GM23338 (cell line): ENCODE measurements around the gene MICAL3.

Experiments used
- CREB1 ChIP-seq: fragments of 250-450 bp; sonication (Bioruptor Pico); IDR thresholded peaks from 2 replicates; pipeline ENCODE4 v1.5.0; 2020; ENCODE audit warnings: low read depth, mild to moderate bottlenecking, moderate library complexity
- EZH2 ChIP-seq: fragments of 200-600 bp; sonication (generic); IDR thresholded peaks from one replicate; pipeline ENCODE4 v1.8.0; 2017; ENCODE audit warnings: antibody characterized with exemption, mild to moderate bottlenecking, low read depth; ENCODE audit not compliant: unreplicated experiment
- EZH2phosphoT487 ChIP-seq: fragments of 200-600 bp; sonication (generic); IDR thresholded peaks from one replicate; pipeline ENCODE4 v1.8.1; 2018; ENCODE audit warnings: antibody characterized with exemption; ENCODE audit not compliant: unreplicated experiment
- JUNB ChIP-seq: IDR thresholded peaks from one replicate; pipeline ENCODE4 v1.6.1; 2016; ENCODE audit warnings: antibody characterized with exemption; ENCODE audit not compliant: unreplicated experiment
- NANOG ChIP-seq: IDR thresholded peaks from 2 replicates; pipeline ENCODE4 v1.6.1; 2016; ENCODE audit warnings: antibody characterized with exemption, borderline replicate concordance
- POLR2AphosphoS5 ChIP-seq: IDR thresholded peaks from 2 replicates; pipeline ENCODE4 v1.6.1; 2016; ENCODE audit warnings: antibody characterized with exemption, low read depth
- STAT1 ChIP-seq: IDR thresholded peaks from one replicate; pipeline ENCODE4 v1.6.1; 2016; ENCODE audit warnings: antibody characterized with exemption; ENCODE audit not compliant: unreplicated experiment
- ZNF114 ChIP-seq: fragments of 250-450 bp; sonication (Bioruptor Pico); IDR thresholded peaks from 2 replicates; pipeline ENCODE4 v1.5.0; 2020; ENCODE audit warnings: mild to moderate bottlenecking, moderate library complexity
- ZNF331 ChIP-seq: fragments of 250-450 bp; sonication (Bioruptor Pico); IDR thresholded peaks from 2 replicates; pipeline ENCODE4 v1.5.0; 2020; ENCODE audit warnings: low read depth, mild to moderate bottlenecking, moderate library complexity
- TF ChIP-seq, protein P1 (sequence below), 2 experiments: fragments of 200-600 bp in 1 of 2; sonication (generic) in 1 of 2; conservative IDR thresholded peaks; 2 replicates each; pipeline versions ENCODE4 v1.5.1 to v1.6.1; 2016 to 2017; ENCODE audit warnings: antibody characterized with exemption in 2 of 2, low read depth in 2 of 2, mild to moderate bottlenecking in 2 of 2, moderate library complexity in 1 of 2
- TF ChIP-seq, protein P2 (sequence below): IDR thresholded peaks from one replicate; pipeline ENCODE4 v1.6.1; 2018; ENCODE audit warnings: antibody characterized with exemption; ENCODE audit not compliant: unreplicated experiment
- TF ChIP-seq, protein P3 (sequence below): IDR thresholded peaks from 2 replicates; pipeline ENCODE4 v1.6.1; 2016; ENCODE audit warnings: antibody characterized with exemption
- TF ChIP-seq, protein P4 (sequence below): fragments of 250-450 bp; sonication (Bioruptor Pico); IDR thresholded peaks from 2 replicates; pipeline ENCODE4 v1.5.0; 2020; ENCODE audit warnings: mild to moderate bottlenecking, moderate library complexity

GRCh38 chr22:17954200-17954859 is 70.0 kb downstream of the MICAL3 start:
- no peak for TF ChIP-seq EZH2
- TF ChIP-seq, protein P1, sequence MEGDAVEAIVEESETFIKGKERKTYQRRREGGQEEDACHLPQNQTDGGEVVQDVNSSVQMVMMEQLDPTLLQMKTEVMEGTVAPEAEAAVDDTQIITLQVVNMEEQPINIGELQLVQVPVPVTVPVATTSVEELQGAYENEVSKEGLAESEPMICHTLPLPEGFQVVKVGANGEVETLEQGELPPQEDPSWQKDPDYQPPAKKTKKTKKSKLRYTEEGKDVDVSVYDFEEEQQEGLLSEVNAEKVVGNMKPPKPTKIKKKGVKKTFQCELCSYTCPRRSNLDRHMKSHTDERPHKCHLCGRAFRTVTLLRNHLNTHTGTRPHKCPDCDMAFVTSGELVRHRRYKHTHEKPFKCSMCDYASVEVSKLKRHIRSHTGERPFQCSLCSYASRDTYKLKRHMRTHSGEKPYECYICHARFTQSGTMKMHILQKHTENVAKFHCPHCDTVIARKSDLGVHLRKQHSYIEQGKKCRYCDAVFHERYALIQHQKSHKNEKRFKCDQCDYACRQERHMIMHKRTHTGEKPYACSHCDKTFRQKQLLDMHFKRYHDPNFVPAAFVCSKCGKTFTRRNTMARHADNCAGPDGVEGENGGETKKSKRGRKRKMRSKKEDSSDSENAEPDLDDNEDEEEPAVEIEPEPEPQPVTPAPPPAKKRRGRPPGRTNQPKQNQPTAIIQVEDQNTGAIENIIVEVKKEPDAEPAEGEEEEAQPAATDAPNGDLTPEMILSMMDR (conservative IDR thresholded peaks at IDR 0.05; ENCODE audit: low read depth in 2 of 2), result no peak
- TF ChIP-seq, protein P2, sequence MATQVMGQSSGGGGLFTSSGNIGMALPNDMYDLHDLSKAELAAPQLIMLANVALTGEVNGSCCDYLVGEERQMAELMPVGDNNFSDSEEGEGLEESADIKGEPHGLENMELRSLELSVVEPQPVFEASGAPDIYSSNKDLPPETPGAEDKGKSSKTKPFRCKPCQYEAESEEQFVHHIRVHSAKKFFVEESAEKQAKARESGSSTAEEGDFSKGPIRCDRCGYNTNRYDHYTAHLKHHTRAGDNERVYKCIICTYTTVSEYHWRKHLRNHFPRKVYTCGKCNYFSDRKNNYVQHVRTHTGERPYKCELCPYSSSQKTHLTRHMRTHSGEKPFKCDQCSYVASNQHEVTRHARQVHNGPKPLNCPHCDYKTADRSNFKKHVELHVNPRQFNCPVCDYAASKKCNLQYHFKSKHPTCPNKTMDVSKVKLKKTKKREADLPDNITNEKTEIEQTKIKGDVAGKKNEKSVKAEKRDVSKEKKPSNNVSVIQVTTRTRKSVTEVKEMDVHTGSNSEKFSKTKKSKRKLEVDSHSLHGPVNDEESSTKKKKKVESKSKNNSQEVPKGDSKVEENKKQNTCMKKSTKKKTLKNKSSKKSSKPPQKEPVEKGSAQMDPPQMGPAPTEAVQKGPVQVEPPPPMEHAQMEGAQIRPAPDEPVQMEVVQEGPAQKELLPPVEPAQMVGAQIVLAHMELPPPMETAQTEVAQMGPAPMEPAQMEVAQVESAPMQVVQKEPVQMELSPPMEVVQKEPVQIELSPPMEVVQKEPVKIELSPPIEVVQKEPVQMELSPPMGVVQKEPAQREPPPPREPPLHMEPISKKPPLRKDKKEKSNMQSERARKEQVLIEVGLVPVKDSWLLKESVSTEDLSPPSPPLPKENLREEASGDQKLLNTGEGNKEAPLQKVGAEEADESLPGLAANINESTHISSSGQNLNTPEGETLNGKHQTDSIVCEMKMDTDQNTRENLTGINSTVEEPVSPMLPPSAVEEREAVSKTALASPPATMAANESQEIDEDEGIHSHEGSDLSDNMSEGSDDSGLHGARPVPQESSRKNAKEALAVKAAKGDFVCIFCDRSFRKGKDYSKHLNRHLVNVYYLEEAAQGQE, result no peak
- TF ChIP-seq POLR2AphosphoS5, result no peak
- no peak for TF ChIP-seq EZH2phosphoT487
- TF ChIP-seq, protein P3, sequence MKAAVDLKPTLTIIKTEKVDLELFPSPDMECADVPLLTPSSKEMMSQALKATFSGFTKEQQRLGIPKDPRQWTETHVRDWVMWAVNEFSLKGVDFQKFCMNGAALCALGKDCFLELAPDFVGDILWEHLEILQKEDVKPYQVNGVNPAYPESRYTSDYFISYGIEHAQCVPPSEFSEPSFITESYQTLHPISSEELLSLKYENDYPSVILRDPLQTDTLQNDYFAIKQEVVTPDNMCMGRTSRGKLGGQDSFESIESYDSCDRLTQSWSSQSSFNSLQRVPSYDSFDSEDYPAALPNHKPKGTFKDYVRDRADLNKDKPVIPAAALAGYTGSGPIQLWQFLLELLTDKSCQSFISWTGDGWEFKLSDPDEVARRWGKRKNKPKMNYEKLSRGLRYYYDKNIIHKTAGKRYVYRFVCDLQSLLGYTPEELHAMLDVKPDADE, result no peak
- TF ChIP-seq STAT1, result no peak
- TF ChIP-seq CREB1, result no peak
- TF ChIP-seq ZNF331 (CRISPR knock-in tag), result no peak
- no peak for TF ChIP-seq ZNF114 (CRISPR knock-in tag)
- TF ChIP-seq NANOG, result no peak
- no peak for TF ChIP-seq JUNB
- TF ChIP-seq, protein P4, sequence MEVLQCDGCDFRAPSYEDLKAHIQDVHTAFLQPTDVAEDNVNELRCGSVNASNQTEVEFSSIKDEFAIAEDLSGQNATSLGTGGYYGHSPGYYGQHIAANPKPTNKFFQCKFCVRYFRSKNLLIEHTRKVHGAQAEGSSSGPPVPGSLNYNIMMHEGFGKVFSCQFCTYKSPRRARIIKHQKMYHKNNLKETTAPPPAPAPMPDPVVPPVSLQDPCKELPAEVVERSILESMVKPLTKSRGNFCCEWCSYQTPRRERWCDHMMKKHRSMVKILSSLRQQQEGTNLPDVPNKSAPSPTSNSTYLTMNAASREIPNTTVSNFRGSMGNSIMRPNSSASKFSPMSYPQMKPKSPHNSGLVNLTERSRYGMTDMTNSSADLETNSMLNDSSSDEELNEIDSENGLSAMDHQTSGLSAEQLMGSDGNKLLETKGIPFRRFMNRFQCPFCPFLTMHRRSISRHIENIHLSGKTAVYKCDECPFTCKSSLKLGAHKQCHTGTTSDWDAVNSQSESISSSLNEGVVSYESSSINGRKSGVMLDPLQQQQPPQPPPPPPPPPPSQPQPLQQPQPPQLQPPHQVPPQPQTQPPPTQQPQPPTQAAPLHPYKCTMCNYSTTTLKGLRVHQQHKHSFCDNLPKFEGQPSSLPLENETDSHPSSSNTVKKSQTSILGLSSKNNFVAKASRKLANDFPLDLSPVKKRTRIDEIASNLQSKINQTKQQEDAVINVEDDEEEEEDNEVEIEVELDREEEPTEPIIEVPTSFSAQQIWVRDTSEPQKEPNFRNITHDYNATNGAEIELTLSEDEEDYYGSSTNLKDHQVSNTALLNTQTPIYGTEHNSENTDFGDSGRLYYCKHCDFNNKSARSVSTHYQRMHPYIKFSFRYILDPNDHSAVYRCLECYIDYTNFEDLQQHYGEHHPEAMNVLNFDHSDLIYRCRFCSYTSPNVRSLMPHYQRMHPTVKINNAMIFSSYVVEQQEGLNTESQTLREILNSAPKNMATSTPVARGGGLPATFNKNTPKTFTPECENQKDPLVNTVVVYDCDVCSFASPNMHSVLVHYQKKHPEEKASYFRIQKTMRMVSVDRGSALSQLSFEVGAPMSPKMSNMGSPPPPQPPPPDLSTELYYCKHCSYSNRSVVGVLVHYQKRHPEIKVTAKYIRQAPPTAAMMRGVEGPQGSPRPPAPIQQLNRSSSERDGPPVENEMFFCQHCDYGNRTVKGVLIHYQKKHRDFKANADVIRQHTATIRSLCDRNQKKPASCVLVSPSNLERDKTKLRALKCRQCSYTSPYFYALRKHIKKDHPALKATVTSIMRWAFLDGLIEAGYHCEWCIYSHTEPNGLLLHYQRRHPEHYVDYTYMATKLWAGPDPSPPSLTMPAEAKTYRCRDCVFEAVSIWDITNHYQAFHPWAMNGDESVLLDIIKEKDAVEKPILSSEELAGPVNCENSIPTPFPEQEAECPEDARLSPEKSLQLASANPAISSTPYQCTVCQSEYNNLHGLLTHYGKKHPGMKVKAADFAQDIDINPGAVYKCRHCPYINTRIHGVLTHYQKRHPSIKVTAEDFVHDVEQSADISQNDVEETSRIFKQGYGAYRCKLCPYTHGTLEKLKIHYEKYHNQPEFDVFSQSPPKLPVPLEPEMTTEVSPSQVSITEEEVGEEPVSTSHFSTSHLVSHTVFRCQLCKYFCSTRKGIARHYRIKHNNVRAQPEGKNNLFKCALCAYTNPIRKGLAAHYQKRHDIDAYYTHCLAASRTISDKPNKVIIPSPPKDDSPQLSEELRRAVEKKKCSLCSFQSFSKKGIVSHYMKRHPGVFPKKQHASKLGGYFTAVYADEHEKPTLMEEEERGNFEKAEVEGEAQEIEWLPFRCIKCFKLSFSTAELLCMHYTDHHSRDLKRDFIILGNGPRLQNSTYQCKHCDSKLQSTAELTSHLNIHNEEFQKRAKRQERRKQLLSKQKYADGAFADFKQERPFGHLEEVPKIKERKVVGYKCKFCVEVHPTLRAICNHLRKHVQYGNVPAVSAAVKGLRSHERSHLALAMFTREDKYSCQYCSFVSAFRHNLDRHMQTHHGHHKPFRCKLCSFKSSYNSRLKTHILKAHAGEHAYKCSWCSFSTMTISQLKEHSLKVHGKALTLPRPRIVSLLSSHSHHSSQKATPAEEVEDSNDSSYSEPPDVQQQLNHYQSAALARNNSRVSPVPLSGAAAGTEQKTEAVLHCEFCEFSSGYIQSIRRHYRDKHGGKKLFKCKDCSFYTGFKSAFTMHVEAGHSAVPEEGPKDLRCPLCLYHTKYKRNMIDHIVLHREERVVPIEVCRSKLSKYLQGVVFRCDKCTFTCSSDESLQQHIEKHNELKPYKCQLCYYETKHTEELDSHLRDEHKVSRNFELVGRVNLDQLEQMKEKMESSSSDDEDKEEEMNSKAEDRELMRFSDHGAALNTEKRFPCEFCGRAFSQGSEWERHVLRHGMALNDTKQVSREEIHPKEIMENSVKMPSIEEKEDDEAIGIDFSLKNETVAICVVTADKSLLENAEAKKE (CRISPR knock-in tag), result no peak
